HG02840 (cell line): ENCODE data around the gene CHCHD3.
"Not testable (repeated sequence)": the region's sequence is repeated elsewhere in the genome, so short reads cannot be mapped to it uniquely, and the experiment has no call there.

Experiments
- ATAC-seq: cut with Tn5 transposase; IDR thresholded peaks from one replicate; pipeline ENCODE4 v1.9.1; 2021; ENCODE audit warnings: mild to moderate bottlenecking, moderate library complexity, moderate number of reproducible peaks; ENCODE audit not compliant: unreplicated experiment, low FRiP score

Gene CHCHD3

DNA sequence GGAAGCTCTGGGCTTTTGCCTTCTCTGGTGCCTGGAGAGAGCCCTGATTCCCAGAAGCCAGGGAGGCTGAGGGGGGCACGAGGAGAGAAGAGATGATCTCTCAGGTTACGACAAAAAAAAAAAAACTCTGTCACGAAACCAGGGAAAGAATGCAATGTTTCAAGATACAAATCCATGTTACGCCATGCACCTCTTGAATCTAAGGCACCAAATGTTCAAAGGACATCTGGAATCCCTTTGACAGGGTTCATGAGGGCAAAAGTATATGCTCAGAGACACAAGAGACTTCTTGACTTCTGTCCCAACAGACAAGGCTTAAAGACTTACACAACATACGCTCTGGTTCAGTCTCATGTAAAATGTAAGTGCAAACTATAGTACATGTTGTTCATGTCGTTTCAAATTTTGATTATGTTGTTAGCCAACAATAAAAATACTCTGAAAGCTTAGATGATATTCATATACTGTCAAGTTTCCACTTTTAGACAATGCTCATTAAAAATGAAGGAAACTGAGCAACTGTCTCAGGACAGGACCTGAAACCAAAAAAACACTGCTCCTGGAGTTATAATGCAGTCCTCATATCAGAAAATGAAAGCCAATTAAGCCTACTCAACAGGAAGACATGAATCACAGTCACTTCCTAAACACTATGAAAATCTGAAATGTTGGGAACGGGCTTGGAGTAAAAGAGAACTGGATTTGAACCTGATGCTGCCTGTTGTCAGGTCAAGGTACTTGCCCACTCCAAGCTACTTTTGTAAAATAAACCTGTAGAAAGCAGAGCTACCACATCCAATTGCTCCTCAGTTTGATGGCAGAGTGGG, 72.3 kb downstream of the CHCHD3 start:
- ATAC-seq, result no peak

DNA sequence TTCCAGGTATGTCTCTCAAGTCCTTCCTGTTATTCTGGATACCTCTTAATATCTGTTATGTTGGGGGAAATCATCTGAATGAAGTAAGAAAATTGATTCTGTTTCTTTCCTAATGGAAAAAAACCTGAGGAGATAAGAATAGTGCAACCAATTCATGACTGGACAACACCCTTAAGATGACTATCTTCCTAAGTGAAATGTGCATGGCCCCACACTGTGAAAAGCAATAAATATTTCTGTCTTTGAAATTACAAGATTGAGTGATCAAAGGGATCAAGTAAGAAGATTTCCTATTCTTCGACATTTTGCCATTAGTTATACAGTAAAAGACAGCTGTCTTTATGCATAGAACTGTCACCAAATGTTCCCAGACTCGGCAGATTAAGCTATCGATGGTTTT, 73.9 kb downstream of the CHCHD3 start:
- ATAC-seq, result no peak

DNA sequence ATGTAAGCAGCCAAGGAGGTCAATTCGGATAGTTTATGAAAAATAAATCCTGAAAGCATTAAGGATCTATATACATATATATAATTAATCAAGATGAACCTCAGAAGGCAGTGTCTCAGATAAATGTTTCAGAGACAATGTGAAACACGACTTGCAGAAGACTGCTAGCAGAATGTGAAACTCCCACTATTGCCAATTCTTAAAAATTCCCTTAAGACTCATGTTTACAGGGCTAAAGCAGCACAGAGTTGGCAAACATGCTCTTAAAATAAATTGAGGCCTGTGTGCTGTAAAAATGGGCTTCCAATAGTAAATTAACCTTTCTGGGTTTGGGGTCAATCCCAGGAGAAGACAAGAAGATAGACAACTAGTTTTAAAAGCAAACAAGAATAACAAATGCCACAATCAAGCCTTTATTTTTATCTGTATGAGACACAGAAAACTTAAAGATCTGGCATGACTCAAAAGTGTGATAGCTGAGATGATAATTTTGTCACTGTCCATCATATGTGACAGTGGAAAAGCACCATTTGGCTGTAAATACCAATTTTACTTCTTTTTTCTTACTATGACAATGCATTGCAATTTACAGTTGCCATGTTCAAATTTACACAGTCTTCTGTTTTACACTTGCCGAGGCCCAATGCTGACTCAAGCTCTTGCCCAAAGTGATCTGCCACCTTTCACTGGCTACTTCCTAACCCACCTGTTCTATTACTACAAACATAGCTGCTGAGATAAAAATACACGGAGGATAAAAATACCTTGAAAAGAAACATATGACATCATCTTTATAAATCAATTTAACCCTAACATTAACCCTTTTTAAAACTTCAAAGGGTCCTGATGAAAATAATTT, 78.6 kb downstream of the CHCHD3 start:
- no peak for ATAC-seq

DNA sequence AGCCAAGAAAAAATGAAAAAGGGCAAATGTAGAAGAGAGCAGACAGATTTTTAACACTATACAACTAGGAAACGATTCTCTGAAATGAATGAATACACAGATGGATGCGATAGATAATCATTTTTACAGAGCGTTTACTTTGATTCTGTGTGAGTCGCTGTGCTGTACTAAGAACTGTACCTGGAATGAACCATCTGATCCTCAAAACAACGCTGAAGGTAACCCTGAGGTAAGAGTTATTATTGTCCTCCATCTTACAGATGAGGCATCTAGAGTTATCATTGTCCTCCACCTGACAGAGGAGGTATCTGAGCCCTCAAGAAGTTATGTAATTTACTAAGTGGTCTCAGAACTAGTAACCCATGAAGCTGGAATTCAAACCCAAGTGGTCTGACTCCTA, 80.2 kb downstream of the CHCHD3 start:
- no peak for ATAC-seq

DNA sequence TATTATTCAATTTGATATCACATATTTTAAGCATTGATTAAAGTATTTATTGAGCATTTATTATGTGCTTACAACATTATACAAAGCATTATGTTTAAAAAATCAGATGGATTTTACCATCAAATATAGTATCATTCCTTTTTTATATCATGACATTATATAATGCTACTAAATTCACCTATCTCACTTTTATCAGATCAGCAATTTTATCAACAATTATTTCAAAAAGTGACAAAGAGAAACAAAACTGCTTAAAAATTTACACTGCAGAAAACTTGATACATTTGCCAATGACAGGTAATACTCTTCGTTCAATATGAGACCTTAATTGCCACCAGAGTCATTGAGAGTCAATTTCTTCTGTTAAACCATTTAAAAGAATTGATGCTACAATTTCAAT, 82.0 kb downstream of the CHCHD3 start:
- no peak for ATAC-seq

DNA sequence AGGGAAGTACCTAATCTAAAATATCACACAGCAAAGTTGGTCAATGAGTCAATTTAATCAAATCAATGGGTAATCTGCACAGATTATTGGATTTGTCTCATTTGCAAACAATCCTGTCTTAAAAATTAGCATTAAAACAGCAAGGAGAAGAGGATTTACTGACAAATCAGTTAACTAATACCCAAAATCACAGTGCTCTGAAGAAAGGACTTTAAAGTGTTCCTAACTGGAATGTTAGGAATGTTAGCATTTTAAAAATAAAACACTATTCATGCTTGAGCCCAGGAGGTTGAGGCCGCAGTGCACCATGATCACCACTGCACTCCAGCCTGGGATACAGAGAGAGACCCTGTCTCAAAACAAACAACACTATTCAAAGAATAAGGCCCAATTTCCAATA, 83.1 kb downstream of the CHCHD3 start:
- ATAC-seq, result no peak

DNA sequence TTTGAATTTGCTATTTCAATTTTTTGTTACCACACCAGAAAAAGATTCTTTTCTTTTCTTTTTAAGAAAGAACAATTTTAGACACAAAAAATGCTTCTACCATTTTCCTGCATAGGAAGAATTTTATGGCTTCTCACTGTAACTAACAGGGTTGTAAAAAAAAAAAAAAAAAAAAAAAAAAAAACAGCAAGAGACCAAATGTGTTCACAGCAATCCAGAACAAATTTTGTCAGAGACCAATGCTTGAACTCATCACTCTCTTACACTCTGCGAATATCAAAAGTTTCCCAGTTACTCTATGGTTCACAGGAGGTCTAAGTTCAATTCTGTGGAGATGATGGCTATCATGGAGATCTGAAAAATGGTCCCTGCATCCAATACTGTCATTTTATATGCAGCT, 84.4 kb downstream of the CHCHD3 start:
- ATAC-seq, result no peak

DNA sequence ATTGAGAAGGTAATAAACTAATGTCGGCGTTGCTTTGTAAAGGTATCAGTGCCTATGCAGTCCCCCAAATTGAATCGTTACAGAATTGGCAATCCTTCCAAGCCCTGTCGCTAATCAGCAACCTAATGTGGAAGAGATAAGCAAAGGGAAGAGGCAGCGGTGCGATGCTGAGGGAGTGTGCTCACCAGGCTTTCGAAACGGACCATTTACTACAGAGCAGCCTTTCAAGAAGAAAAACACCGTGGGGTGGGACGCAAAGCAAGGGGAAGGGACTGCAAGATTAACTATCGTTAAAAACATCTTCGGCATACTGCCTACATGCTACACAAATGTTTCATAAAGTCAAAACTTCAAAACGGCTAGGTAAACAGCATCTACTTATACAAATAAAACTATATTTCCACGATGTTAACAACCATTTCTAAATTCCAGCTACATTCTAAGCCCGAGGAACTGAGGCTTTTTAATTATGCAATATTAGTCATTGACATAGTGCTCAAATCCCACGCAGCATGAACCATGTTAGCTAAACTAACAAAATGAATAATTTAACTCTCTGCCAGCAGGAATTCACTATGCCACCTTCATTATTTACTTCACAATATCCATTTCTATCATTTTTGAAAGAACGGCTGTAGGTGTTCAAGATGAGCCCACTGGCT, 85.2 kb downstream of the CHCHD3 start:
- ATAC-seq, result no peak

DNA sequence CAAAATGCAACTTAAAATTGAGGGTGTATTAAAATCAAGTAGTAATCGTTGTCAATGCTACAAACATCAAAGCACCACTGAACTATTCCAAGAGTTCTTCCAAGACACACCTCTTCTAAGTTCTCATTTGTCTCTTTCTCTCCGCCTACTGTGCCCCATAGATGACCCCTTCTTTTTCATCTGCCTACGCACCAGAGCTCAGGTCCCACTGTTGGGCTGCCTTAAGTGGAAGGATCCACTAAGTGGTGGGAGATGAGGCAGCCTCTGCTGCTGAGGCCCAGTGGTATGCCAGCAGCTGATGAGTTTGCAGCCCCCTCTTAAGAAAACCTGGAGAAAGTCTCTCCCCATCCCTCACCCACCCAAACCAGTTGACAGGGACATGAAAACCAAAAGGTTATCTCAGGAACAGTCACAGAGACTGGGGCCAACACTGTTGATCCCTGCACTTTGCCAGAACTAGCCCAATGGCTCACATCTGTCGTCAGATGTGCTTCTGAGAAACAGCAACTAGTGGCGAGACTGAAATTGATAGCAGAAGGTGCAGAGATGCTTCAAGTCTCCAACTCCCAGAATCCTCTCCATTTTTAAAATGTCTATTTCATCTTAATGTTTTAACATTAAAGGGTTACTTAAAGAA, 88.4 kb downstream of the CHCHD3 start:
- no peak for ATAC-seq

DNA sequence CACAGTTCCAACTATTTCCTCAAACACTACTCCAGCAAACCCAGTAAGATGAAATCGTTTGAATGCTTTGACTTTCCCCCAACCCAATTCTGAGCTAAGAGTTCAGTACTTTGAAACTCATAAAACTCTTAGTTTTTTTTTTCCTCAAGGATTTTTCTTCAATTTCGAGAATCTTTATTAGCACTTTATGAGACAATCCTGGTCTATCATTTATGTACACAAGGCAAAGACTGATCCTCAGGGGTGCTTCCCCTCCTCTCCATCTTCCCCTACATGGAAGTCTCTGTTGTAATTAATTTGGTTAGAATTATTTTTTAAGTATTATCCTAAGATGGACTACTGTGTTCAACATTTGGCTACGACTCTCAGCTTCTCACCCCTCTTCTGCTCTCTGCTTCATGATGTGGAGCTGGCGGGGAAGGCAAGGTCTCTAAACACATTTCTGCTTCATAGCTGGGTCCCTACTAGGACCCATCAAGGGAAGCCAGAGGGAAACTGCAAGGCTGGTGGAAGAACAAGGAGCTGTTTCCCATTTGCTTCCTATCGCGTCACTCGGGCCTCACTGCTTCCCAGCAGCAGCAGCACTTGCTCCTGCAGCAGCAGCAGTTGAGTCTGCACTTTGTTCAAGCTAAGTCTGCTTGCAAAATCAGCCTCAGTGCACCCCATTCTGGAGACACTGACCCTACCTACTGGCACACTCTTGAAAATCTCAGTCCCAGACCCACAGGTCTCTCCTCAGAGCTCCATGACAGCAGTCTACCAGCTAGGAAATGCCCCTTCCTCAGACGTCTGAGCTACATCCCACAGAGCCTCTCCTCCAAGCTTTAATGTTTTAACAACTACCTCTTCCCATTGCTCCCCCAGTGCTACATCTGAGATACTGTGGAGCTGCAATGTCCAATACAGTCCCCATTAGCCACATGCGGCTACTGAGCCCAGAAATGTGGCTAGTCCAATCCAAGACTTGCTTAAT, 90.0 kb downstream of the CHCHD3 start:
- no peak for ATAC-seq

DNA sequence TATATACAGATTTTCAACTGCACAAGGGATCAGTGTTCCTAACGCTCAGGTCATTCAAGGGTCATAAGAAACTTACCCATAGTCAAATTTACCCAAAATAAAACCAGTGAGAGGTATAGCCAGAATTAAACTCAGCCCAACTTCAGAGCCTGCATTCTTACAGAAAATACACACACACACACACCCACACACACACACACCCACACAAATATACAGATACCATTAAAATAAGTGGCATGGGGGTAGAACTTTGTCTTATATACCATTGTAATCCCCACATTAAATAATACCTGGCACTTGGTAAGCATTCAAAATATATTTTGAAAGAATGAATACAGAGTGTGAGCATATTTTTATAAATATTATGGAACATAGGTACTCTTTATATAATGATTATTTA, 93.8 kb downstream of the CHCHD3 start:
- no peak for ATAC-seq

DNA sequence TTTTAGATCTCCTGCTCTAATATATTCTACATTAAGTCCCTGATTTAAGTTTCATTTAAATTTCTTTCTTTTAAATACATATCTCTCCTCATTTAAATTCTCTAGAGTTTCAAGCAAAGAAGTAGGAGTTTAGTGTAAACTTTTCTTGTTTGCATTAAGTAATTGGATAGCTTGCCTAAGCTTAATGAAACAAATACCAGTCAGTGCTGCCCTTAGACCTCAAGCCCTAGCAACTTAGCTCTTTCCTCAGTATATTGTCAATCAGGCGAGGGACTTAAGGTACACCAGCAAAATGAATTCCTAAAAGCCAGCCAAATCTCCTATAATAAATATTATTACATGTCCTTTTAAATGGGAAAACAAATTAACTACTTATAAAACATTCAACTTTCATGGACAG, 101.5 kb downstream of the CHCHD3 start:
- ATAC-seq, result no peak

DNA sequence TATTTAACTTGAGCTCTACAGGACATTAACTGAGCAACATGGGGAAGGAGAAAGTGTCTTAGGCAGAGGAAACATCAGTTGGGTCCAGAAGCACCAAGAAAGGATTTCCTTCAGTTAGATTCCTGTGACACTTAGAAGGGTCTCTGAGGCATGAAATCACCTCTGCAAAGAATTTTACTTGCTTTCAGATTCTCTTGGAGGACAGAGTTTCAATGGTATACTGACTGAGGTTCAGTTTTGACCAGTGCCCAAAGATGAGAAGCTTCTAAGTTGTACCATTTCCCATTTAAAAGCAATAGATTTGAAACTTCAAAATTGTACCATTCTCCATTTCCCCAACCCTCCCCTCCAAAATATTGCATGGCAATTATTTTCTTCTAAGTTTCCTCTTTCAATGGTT, 102.4 kb downstream of the CHCHD3 start:
- ATAC-seq, result no peak

DNA sequence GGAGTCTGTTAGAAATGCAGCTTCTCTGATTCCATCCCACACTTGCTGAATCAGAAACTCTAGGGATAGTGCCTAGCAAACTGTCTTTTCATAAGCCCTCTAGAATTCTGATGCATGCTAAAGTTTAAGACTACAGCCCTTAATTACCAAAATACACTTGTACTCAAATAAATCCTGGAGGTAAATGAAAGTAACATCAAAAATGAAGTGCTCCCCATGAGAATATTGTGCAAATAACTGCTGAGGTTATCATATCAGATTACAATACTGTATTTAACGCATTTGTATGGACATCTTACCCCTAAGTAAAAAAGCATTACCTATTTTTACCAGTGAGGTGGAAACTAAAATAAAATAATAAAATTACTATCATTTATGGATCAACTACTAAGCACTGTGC, 104.7 kb downstream of the CHCHD3 start:
- no peak for ATAC-seq

DNA sequence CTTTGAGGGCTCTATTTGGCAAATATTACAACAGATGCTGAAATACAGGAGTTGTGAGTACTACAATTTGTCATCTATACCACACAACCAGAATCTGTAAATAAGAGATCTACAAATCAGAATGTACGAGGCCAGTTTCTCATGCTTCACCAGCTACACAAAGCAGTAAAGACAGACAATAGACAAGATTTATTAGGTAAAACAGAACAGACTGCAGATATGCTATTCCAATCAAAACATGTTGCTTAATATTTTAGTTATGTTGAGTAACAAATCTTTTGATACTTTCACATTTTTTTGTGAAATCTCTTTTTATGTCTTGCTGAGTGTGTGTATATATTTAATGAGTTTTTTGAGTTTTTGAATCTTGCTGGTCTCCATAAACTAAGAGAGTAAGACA, 109.1 kb downstream of the CHCHD3 start:
- ATAC-seq, result no peak

DNA sequence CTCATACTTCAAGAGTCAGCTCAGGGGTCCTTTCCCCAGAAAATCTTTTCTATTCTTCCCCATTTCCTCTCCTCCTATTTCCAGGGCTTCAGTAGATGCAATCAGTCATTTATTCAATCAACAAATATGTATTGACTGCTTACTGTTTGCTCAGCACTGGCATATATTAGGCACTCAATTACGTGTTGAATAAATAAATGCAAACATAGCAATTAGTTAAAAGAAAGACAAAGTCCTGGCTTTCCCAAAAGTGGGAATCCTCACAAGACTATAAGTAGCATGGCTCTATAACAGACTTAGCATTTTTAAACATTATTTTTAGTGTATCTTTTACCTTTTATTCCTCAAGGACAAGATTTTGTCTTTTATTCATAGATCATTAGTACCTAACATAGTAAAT, 111.6 kb downstream of the CHCHD3 start:
- ATAC-seq, result no peak

DNA sequence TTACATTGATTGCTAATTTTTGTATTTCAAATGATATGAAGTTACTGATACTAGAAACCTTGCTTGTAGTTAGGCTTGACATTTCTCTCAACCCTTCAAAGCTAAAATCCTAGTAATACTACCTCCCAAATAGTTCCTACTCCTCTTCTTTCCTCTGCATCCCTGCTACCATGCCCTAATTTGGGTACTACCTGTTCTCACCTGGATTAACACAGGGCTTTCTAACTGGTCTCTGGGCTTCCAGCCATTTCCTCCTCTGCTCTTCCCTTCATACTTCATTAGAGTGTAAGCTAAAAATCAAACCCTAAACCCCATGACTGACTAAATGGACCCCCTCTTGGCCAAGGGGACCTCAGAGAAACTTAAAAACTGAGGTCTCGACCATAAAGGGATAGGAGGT, 112.4 kb downstream of the CHCHD3 start:
- ATAC-seq, result no peak

DNA sequence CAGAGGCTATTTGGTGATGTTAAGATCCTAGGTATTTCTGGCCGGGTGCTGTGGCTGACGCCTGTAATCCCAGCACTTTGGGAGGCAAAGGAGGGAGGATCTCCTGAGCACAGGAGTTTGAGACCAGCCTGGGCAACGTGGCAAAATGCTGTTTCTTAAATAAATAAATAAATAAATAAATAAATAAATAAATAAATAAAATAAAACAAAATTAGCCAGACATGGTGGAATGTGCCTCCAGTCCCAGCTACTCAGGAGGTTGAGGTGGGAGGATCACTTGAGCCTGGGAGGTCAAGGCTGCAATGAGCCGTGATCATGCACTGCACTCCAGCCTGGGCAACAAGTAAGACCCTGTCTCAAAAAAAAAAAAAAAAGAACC, 114.4 kb downstream of the CHCHD3 start:
- not testable (repeated sequence) for ATAC-seq

DNA sequence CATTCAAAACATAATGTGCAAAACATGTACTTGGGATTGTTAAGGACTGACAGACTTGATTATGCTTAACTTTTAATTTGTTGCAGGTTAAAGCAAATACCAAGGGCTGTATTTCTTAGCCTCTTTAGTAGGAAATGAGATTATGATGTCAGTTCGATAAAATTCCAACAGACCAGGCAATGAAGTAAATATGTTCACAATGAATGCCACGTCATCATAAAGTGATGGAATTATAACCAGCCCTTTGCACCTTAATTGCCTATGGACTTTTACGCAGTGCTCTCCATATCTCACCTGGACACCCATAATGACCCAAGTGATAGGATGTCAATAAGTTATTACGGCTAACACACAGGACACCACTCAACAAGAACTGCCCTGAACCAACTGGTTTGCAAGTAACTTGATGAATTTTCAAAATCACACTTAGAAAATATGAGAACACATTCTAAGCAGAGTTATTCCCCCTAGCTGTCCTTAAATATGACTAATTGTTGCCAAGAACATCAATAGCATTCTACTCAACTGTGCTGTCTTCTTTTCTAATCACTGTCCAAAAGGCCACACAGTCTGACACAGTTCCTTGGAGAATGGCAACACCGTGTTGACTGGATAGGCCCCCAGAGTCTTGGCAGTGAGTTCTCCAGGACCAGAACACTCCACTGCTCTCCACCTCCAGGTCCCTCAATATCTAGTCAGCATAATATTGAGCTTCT, 115.0 kb downstream of the CHCHD3 start:
- no peak for ATAC-seq
